Liver (tissue), 9 donors: ENCODE results near the gene PLOD3. TPM values are rescaled to one million over a fixed set of nuclear protein-coding genes. Genes with fewer than 3 reads are reported as not detected.

ENCODE experiments used
- DNase-seq: peaks from one replicate; pipeline ENCODE4 v3.0.0-alpha.2; 2017; ENCODE audit warnings: low spot score
- H3K27ac ChIP-seq, 2 donors: one replicate each; pipeline ENCODE4 v1.7.0; 2013; ENCODE audit warnings: inconsistent platforms in 2 of 2, low read length in 2 of 2, control low read depth in 1 of 2, low read depth in 1 of 2, mild to moderate bottlenecking in 1 of 2
- H3K27me3 ChIP-seq, 4 donors: one replicate each; pipeline versions ENCODE4 v1.6.1 to v1.7.0; 2013; ENCODE audit warnings: low read length in 3 of 4, inconsistent platforms in 1 of 4, mild to moderate bottlenecking in 1 of 4, moderate library complexity in 1 of 4; ENCODE audit not compliant: control insufficient read depth in 4 of 4, insufficient read depth in 4 of 4
- H3K36me3 ChIP-seq, 4 donors: one replicate each; pipeline versions ENCODE4 v1.6.1 to v1.7.0; 2013; ENCODE audit warnings: low read length in 3 of 4, mild to moderate bottlenecking in 3 of 4, low read depth in 1 of 4, moderate library complexity in 1 of 4; ENCODE audit not compliant: control insufficient read depth in 4 of 4, insufficient read depth in 3 of 4
- H3K4me1 ChIP-seq, 4 donors: one replicate each; pipeline versions ENCODE4 v1.6.1 to v1.7.0; 2013; ENCODE audit warnings: low read length in 3 of 4, mild to moderate bottlenecking in 3 of 4, moderate library complexity in 1 of 4; ENCODE audit not compliant: control insufficient read depth in 4 of 4, insufficient read depth in 4 of 4
- H3K4me3 ChIP-seq, 3 donors: one replicate each; pipeline versions ENCODE4 v1.6.1 to v1.7.0; 2013; ENCODE audit warnings: low read length in 3 of 3, control low read depth in 1 of 3, low read depth in 1 of 3, mild to moderate bottlenecking in 1 of 3
- H3K9ac ChIP-seq, 2 donors: one replicate each; pipeline ENCODE4 v1.7.0; 2013; ENCODE audit warnings: low read length in 2 of 2, mild to moderate bottlenecking in 2 of 2, moderate library complexity in 2 of 2, control low read depth in 1 of 2, low read depth in 1 of 2
- H3K9me3 ChIP-seq, 4 donors: one replicate each; pipeline versions ENCODE4 v1.6.1 to v1.7.0; 2013; ENCODE audit warnings: low read length in 3 of 4; ENCODE audit not compliant: control insufficient read depth in 4 of 4
- EGR1 ChIP-seq, 2 donors: IDR thresholded peaks; 2 replicates each; pipeline ENCODE4 v1.6.1; 2016 to 2018; ENCODE audit warnings: antibody characterized with exemption in 2 of 2, low read depth in 2 of 2
- FOXA2 ChIP-seq: IDR thresholded peaks from 2 replicates; pipeline ENCODE4 v1.6.1; 2016; ENCODE audit warnings: antibody characterized with exemption
- GABPA ChIP-seq, 2 donors: IDR thresholded peaks in 1 of 2; conservative IDR thresholded peaks in 1 of 2; 2 replicates each; pipeline ENCODE4 v1.6.1; 2016; ENCODE audit warnings: antibody characterized with exemption in 2 of 2, mild to moderate bottlenecking in 1 of 2, moderate library complexity in 1 of 2
- HNF4A ChIP-seq, 2 donors: conservative IDR thresholded peaks; 2 replicates each; pipeline ENCODE4 v1.6.1; 2016; ENCODE audit warnings: antibody characterized with exemption in 2 of 2, mild to moderate bottlenecking in 2 of 2
- HNF4G ChIP-seq: IDR thresholded peaks from 2 replicates; pipeline ENCODE4 v1.6.1; 2016; ENCODE audit warnings: antibody characterized with exemption
- JUND ChIP-seq, 2 donors: IDR thresholded peaks; 2 replicates each; pipeline ENCODE4 v1.6.1; 2016; ENCODE audit warnings: antibody characterized with exemption in 2 of 2
- NR2F2 ChIP-seq: IDR thresholded peaks from 2 replicates; pipeline ENCODE4 v1.6.1; 2016; ENCODE audit warnings: antibody characterized with exemption
- RAD21 ChIP-seq, 2 donors: IDR thresholded peaks; 2 replicates each; pipeline ENCODE4 v1.6.1; 2016; ENCODE audit warnings: antibody characterized with exemption in 2 of 2, mild to moderate bottlenecking in 2 of 2
- RXRA ChIP-seq, 2 donors: IDR thresholded peaks; 2 replicates each; pipeline ENCODE4 v1.6.1; 2017 to 2018; ENCODE audit warnings: antibody characterized with exemption in 2 of 2, mild to moderate bottlenecking in 1 of 2
- SP1 ChIP-seq: IDR thresholded peaks from 2 replicates; pipeline ENCODE4 v1.6.1; 2018; ENCODE audit warnings: antibody characterized with exemption, mild to moderate bottlenecking
- TAF1 ChIP-seq: conservative IDR thresholded peaks from 2 replicates; pipeline ENCODE4 v1.6.1; 2016; ENCODE audit warnings: antibody characterized with exemption, mild to moderate bottlenecking
- YY1 ChIP-seq: IDR thresholded peaks from 2 replicates; pipeline ENCODE4 v1.6.1; 2016; ENCODE audit warnings: antibody characterized with exemption, mild to moderate bottlenecking
- WGBS: extraction: QIAGEN DNeasy Blood & Tissue Kit; methylation state at CpG from one replicate; pipeline ENCODE4 v1.1.7; 2013; 5-methylcytosine and 5-hydroxymethylcytosine counted together
- polyA plus RNA-seq, 2 donors: library from polyadenylated mRNA; stranded (reverse) in 1 of 2; unstranded in 1 of 2; fragments of 200-250 nt in 1 of 2; fragments of >200 nt in 1 of 2; fragmentation: Nextera tagmentation in 1 of 2; extraction: Ambion mirVana in 1 of 2; gene quantifications; one replicate each; pipeline versions ENCODE4 v1.2.1 to v1.2.3, GENCODE V29; 2013 to 2015
- total RNA-seq, 2 donors: library from RNA; depleted of rRNA; stranded (reverse); fragments of >200 nt; gene quantifications; one replicate each; pipeline ENCODE4 v1.2.3, GENCODE V29; 2014
- TF ChIP-seq, protein P1 (sequence below): IDR thresholded peaks from 2 replicates; pipeline ENCODE4 v1.6.1; 2016; ENCODE audit warnings: antibody characterized with exemption, mild to moderate bottlenecking
- TF ChIP-seq, protein P2 (sequence below): fragments of 150-350 bp; IDR thresholded peaks from 2 replicates; pipeline ENCODE4 v1.5.1; 2017; ENCODE audit warnings: improper control_type of control experiment, low read depth, low read length; ENCODE audit not compliant: missing input control
- TF ChIP-seq, protein P3 (sequence below): IDR thresholded peaks from 2 replicates; pipeline ENCODE4 v1.6.1; 2016; ENCODE audit warnings: antibody characterized with exemption
- TF ChIP-seq, protein P4 (sequence below): IDR thresholded peaks from 2 replicates; pipeline ENCODE4 v1.6.1; 2016; ENCODE audit warnings: antibody characterized with exemption
- TF ChIP-seq, protein P5 (sequence below): IDR thresholded peaks from 2 replicates; pipeline ENCODE4 v1.6.1; 2016; ENCODE audit warnings: antibody characterized with exemption
- donor health status: healthy.
- donor health status: healthy.
- donor health status: healthy.
- donor health status: healthy.
- donor health status: healthy.

PLOD3 gene
- total and polyA plus RNA-seq, 4 donors, result 19.4 to 42.9 (median 27.7) TPM

DNA sequence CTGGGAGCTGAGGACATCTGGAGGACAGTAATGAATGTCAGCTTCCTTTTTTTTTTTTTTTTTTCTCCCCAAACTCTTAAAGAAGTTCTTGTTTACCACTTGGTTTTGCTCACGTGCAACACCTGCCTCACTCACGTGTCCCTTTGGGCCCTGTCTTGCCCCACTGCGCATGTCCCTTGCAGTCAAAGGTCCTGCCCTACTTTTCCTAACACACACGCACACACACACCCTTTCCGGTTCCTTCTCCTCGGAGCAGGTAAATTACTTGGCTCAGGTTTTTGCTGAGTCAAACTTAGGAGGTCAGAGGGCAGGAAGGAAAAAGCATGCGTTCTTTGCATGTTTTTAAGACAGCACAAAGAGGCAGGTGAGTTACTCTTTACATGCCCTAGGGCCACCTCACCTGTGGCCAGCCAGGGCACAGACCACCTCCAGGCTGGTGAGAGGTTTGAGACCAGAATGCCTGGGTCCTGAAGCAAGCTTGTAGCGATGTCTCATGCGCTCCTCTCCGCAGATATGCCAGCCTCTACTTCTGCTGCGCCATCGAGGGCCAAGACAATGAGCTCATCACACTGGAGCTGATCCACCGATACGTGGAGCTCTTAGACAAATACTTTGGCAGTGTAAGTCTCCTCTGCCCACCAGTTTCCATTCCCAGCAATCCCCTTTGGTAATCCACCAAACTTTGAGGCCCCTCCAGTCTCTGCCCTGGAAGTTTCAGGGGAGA is 60.4 kb downstream of the PLOD3 start:
- Histone ChIP-seq H3K9me3 (no peaks in the 10 kb centered on the region), H3K9ac (no peak overlapping the region), H3K27me3 (peaks cover 0 to under 1% (median 0%) of the 10 kb centered on the region in 4 donors), H3K4me3 (no peak overlapping the region), H3K27ac (no peak overlapping the region), H3K4me1 (peaks cover 2 to 20% (median 12%) of the 10 kb centered on the region in 4 donors), H3K36me3 (peaks cover 5 to 13% (median 6%) of the 10 kb centered on the region in 4 donors)
- no peak for TF ChIP-seq YY1
- TF ChIP-seq, protein P1, sequence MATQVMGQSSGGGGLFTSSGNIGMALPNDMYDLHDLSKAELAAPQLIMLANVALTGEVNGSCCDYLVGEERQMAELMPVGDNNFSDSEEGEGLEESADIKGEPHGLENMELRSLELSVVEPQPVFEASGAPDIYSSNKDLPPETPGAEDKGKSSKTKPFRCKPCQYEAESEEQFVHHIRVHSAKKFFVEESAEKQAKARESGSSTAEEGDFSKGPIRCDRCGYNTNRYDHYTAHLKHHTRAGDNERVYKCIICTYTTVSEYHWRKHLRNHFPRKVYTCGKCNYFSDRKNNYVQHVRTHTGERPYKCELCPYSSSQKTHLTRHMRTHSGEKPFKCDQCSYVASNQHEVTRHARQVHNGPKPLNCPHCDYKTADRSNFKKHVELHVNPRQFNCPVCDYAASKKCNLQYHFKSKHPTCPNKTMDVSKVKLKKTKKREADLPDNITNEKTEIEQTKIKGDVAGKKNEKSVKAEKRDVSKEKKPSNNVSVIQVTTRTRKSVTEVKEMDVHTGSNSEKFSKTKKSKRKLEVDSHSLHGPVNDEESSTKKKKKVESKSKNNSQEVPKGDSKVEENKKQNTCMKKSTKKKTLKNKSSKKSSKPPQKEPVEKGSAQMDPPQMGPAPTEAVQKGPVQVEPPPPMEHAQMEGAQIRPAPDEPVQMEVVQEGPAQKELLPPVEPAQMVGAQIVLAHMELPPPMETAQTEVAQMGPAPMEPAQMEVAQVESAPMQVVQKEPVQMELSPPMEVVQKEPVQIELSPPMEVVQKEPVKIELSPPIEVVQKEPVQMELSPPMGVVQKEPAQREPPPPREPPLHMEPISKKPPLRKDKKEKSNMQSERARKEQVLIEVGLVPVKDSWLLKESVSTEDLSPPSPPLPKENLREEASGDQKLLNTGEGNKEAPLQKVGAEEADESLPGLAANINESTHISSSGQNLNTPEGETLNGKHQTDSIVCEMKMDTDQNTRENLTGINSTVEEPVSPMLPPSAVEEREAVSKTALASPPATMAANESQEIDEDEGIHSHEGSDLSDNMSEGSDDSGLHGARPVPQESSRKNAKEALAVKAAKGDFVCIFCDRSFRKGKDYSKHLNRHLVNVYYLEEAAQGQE, result no peak
- TF ChIP-seq HNF4A (conservative IDR thresholded peaks at IDR 0.05), result no peak
- no peak for TF ChIP-seq GABPA (IDR thresholded peaks at IDR 0.05 in 1 of 2, conservative IDR thresholded peaks at IDR 0.05 in 1 of 2)
- TF ChIP-seq TAF1, result no peak
- TF ChIP-seq, protein P2, sequence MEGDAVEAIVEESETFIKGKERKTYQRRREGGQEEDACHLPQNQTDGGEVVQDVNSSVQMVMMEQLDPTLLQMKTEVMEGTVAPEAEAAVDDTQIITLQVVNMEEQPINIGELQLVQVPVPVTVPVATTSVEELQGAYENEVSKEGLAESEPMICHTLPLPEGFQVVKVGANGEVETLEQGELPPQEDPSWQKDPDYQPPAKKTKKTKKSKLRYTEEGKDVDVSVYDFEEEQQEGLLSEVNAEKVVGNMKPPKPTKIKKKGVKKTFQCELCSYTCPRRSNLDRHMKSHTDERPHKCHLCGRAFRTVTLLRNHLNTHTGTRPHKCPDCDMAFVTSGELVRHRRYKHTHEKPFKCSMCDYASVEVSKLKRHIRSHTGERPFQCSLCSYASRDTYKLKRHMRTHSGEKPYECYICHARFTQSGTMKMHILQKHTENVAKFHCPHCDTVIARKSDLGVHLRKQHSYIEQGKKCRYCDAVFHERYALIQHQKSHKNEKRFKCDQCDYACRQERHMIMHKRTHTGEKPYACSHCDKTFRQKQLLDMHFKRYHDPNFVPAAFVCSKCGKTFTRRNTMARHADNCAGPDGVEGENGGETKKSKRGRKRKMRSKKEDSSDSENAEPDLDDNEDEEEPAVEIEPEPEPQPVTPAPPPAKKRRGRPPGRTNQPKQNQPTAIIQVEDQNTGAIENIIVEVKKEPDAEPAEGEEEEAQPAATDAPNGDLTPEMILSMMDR, result no peak
- TF ChIP-seq FOXA2, result no peak
- no peak for TF ChIP-seq JUND (IDR thresholded peaks at IDR 0.05)
- TF ChIP-seq RXRA (IDR thresholded peaks at IDR 0.05), result no peak
- TF ChIP-seq, protein P3, sequence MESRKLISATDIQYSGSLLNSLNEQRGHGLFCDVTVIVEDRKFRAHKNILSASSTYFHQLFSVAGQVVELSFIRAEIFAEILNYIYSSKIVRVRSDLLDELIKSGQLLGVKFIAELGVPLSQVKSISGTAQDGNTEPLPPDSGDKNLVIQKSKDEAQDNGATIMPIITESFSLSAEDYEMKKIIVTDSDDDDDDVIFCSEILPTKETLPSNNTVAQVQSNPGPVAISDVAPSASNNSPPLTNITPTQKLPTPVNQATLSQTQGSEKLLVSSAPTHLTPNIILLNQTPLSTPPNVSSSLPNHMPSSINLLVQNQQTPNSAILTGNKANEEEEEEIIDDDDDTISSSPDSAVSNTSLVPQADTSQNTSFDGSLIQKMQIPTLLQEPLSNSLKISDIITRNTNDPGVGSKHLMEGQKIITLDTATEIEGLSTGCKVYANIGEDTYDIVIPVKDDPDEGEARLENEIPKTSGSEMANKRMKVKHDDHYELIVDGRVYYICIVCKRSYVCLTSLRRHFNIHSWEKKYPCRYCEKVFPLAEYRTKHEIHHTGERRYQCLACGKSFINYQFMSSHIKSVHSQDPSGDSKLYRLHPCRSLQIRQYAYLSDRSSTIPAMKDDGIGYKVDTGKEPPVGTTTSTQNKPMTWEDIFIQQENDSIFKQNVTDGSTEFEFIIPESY, result no peak
- TF ChIP-seq, protein P4, sequence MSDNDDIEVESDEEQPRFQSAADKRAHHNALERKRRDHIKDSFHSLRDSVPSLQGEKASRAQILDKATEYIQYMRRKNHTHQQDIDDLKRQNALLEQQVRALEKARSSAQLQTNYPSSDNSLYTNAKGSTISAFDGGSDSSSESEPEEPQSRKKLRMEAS, result no peak
- no peak for TF ChIP-seq HNF4G
- no peak for TF ChIP-seq EGR1 (IDR thresholded peaks at IDR 0.05; ENCODE audit: low read depth in 2 of 2)
- no peak for TF ChIP-seq SP1
- TF ChIP-seq NR2F2, result no peak
- no peak for TF ChIP-seq RAD21 (IDR thresholded peaks at IDR 0.05)
- TF ChIP-seq, protein P5, sequence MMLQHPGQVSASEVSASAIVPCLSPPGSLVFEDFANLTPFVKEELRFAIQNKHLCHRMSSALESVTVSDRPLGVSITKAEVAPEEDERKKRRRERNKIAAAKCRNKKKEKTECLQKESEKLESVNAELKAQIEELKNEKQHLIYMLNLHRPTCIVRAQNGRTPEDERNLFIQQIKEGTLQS, result no peak
- WGBS, result 64% methylated on average over 14 of the region's 14 CpGs
- DNase-seq, result no peak
